Fibroblast of pulmonary artery (primary cell): ENCODE data around the gene DOCK4.

Experiments used
- DNase-seq: peaks from one replicate; pipeline ENCODE4 v3.0.0-alpha.2; 2010; ENCODE audit warnings: low read depth
- H3K4me3 ChIP-seq: replicated peaks from 2 replicates; pipeline ENCODE4 v1.5.1; 2011; ENCODE audit warnings: low read depth, mild to moderate bottlenecking, control low read depth, low read length, moderate library complexity
- CTCF ChIP-seq: IDR thresholded peaks from 2 replicates; pipeline ENCODE4 v1.5.1; 2011; ENCODE audit warnings: mild to moderate bottlenecking, control low read depth, low read length, inconsistent platforms; ENCODE audit errors: missing control alignments

The DOCK4 gene

DNA sequence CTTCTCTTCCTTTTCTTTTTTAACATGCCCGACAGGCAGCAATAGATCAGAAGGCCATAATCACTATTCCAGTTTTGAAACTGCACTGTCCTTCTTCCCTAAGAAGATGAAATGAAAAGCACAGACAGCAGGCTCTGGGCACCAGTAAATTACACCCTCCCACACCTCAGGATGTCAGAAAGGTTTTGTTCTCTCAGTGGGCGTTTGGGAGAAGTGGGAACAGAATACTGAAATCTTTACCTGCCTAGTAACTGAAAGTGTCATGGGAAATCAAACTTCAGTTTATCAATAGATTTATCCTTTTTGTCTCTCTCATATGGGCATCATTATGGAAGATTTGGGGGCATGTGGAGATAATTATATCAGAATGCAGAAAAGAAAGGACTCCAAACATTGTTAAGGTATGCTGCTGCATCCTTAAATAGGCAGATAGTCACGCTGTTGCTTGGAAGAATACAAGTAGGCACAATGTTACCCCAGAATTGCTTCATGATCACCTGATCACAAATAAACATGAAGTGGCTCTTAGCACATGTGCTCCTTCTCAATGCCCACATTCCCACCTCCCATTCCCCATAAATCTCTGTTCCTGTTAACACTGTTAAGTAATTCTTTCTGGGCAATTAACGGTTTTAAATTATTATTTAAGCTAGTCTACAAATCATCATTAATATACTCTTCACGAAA, 113.3 kb downstream of the DOCK4 start:
- H3K4me3 ChIP-seq, result no peak overlapping the region
- TF ChIP-seq CTCF, result no peak
- no peak for DNase-seq

GRCh38 chr7:112092306-112092705, 113.9 kb downstream of the DOCK4 start:
- TF ChIP-seq CTCF, result no peak
- no peak for DNase-seq
- H3K4me3 ChIP-seq, result no peak overlapping the region

- no peak for TF ChIP-seq CTCF
- H3K4me3 ChIP-seq, result no peak overlapping the region
- no peak for DNase-seq
These were observed 114.4 kb downstream of the DOCK4 start for GRCh38 chr7:112091768-112092167.

GRCh38 chr7:112089551-112089950, 116.6 kb downstream of the DOCK4 start:
- DNase-seq, result no peak
- no peak for TF ChIP-seq CTCF

DNA sequence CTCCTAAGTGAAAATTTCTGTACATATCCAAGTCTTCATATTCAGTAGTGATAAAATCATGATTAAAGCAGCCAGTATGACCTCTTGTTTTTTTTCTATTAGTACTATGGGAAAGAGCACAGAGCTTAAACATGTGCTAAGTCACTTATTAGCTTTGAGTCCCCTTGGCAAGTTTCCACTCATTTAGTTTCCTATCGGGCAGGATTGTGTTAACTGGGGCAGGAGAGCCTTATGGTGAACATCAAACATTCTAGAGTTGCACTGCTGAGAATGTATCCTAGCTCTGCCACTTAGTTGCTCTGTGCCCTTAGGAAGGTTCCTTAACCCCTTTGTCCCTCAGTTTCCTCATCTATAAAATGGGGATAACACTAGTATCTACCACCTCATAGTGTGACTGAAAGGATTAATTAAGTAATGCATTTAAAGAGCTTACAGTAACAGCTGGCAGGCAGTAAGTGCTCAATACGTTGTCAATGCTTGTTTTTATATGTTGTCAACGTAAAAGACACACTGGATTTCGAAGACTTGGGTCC, 117.6 kb downstream of the DOCK4 start:
- no peak overlapping the region for H3K4me3 ChIP-seq
- DNase-seq, result no peak
- TF ChIP-seq CTCF, result no peak

More at GRCh38 chr7:112089551-112089950, 116.6 kb downstream of the DOCK4 start:
- H3K4me3 ChIP-seq, result no peak overlapping the region

GRCh38 chr7:112086496-112087254, 119.5 kb downstream of the DOCK4 start:
- no peak for TF ChIP-seq CTCF
- H3K4me3 ChIP-seq, result no peak overlapping the region
- no peak for DNase-seq
